WTC11 (cell line): ENCODE data around the gene CDK17. TPM values are rescaled to one million over a fixed set of nuclear protein-coding genes. Genes with fewer than 3 reads are reported as not detected.

Source experiments
- ATAC-seq: fragments of 200-7000 bp; cut with Tn5 transposase; 2 replicates; pipeline ENCODE4 v1.10.0; 2021; ENCODE audit warnings: mild to moderate bottlenecking, moderate library complexity
- CTCF ChIA-PET: fragments of 300-600 bp; sonication (Branson Sonifier 250); formaldehyde crosslinking; loops from one replicate; lab custom pipeline; 2021; ENCODE audit warnings: antibody characterized with exemption; lab: Charles Lee
- POLR2A ChIA-PET: fragments of 350-600 bp; sonication (Branson Sonifier 250); formaldehyde crosslinking; loops from one replicate; lab custom pipeline; 2021; ENCODE audit warnings: antibody characterized with exemption; lab: Charles Lee
- DNase-seq: peaks from one replicate; pipeline ENCODE4 v3.0.0; 2021; ENCODE audit warnings: low spot score
- H3K27ac Mint-ChIP-seq: 2 replicates; pipeline ENCODE4 v1.8.0; 2021; ENCODE audit warnings: mixed read lengths
- H3K27me3 Mint-ChIP-seq: 2 replicates; pipeline ENCODE4 v1.8.0; 2021; ENCODE audit warnings: low read depth, mild to moderate bottlenecking, moderate library complexity, mixed read lengths
- H3K36me3 Mint-ChIP-seq: 2 replicates; pipeline ENCODE4 v1.8.0; 2021; ENCODE audit warnings: mixed read lengths
- H3K4me1 Mint-ChIP-seq: 2 replicates; pipeline ENCODE4 v1.8.0; 2022; ENCODE audit warnings: mixed read lengths
- H3K4me3 Mint-ChIP-seq: 2 replicates; pipeline ENCODE4 v1.8.0; 2021; ENCODE audit warnings: mild to moderate bottlenecking, moderate library complexity, mixed read lengths
- H3K9me3 Mint-ChIP-seq: 2 replicates; pipeline ENCODE4 v1.8.0; 2021; ENCODE audit warnings: mixed read lengths
- ARID4B ChIP-seq: sonication (generic); formaldehyde crosslinking; IDR thresholded peaks from 2 replicates; pipeline ENCODE4 v1.8.0; 2023; ENCODE audit warnings: missing genetic modification reagents, mild to moderate bottlenecking, borderline replicate concordance
- ATF1 ChIP-seq: sonication (generic); formaldehyde crosslinking; IDR thresholded peaks from 2 replicates; pipeline ENCODE4 v1.8.1; 2023; ENCODE audit warnings: mild to moderate bottlenecking, moderate library complexity, missing genetic modification reagents
- ATF3 ChIP-seq: sonication (generic); formaldehyde crosslinking; conservative IDR thresholded peaks from 2 replicates; pipeline ENCODE4 v1.8.1; 2022; ENCODE audit warnings: mild to moderate bottlenecking, missing genetic modification reagents
- CBFB ChIP-seq: sonication (generic); formaldehyde crosslinking; IDR thresholded peaks from 2 replicates; pipeline ENCODE4 v1.8.1; 2022; ENCODE audit warnings: mild to moderate bottlenecking, low read depth, missing genetic modification reagents
- EMX1 ChIP-seq: fragments of 250-450 bp; sonication (Bioruptor Pico); IDR thresholded peaks from 2 replicates; pipeline ENCODE4 v1.8.0; 2021; ENCODE audit warnings: mild to moderate bottlenecking
- HMGA2 ChIP-seq: fragments of 250-450 bp; sonication (Bioruptor Pico); IDR thresholded peaks from 2 replicates; pipeline ENCODE4 v1.4.0; 2021; ENCODE audit warnings: mild to moderate bottlenecking, moderate library complexity
- HMGXB4 ChIP-seq: sonication (generic); formaldehyde crosslinking; IDR thresholded peaks from 2 replicates; pipeline ENCODE4 v1.8.1; 2023; ENCODE audit warnings: mild to moderate bottlenecking, moderate library complexity, missing genetic modification reagents
- MAX ChIP-seq: sonication (generic); formaldehyde crosslinking; IDR thresholded peaks from 2 replicates; pipeline ENCODE4 v1.8.0; 2022; ENCODE audit warnings: mild to moderate bottlenecking, missing genetic modification reagents
- NR3C1 ChIP-seq: sonication (generic); formaldehyde crosslinking; conservative IDR thresholded peaks from 2 replicates; pipeline ENCODE4 v1.8.1; 2023; ENCODE audit warnings: low read depth, mild to moderate bottlenecking, missing genetic modification reagents
- SMAD4 ChIP-seq: sonication (generic); formaldehyde crosslinking; IDR thresholded peaks from 2 replicates; pipeline ENCODE4 v1.8.0; 2022; ENCODE audit warnings: mild to moderate bottlenecking, missing genetic modification reagents
- USF2 ChIP-seq: sonication (generic); formaldehyde crosslinking; IDR thresholded peaks from 2 replicates; pipeline ENCODE4 v1.8.1; 2023; ENCODE audit warnings: mild to moderate bottlenecking, missing genetic modification reagents, moderate library complexity
- ZNF138 ChIP-seq: sonication (generic); formaldehyde crosslinking; conservative IDR thresholded peaks from 2 replicates; pipeline ENCODE4 v1.8.1; 2022; ENCODE audit warnings: mild to moderate bottlenecking, moderate library complexity, missing genetic modification reagents
- ZNF281 ChIP-seq: sonication (generic); formaldehyde crosslinking; IDR thresholded peaks from 2 replicates; pipeline ENCODE4 v1.8.0; 2023; ENCODE audit warnings: mild to moderate bottlenecking, missing genetic modification reagents
- ZNF396 ChIP-seq: fragments of 250-450 bp; sonication (Bioruptor Pico); IDR thresholded peaks from 2 replicates; pipeline ENCODE4 v1.8.0; 2021; ENCODE audit warnings: mild to moderate bottlenecking, moderate library complexity, borderline replicate concordance
- total RNA-seq: library from RNA; stranded (reverse); gene quantifications from 3 replicates; pipeline ENCODE4 v1.2.3, GENCODE V29; 2021

The CDK17 gene
- total RNA-seq, 1 experiment from 2014 or later: 20.0 TPM

GRCh38 chr12:96366381-96366654, 33.9 kb downstream of the CDK17 start:
- POLR2A ChIA-PET: no interaction called here
- Mint-ChIP-seq H3K36me3 (no peaks in the 10 kb centered on the region), H3K4me3 (no peak overlapping the region), H3K27ac (no peak overlapping the region; the same call in 1 of the 2 replicates)
- ATAC-seq (no peak), DNase-seq (no peak)
- no peak for TF ChIP-seq CBFB (CRISPR knock-in tag)
- no peak for TF ChIP-seq NR3C1 (CRISPR knock-in tag)
- no peak for TF ChIP-seq HMGXB4 (CRISPR knock-in tag)
- TF ChIP-seq EMX1: no peak
- no peak for TF ChIP-seq ATF1 (CRISPR knock-in tag)
- TF ChIP-seq ZNF281: no peak
- TF ChIP-seq USF2 (CRISPR knock-in tag): no peak
- TF ChIP-seq, all 79 proteins: peak for 0
- H3K27me3 Mint-ChIP-seq: no peaks in the 10 kb centered on the region
- CTCF ChIA-PET: no interaction called here
- peaks cover 32% of the 10 kb centered on the region for H3K4me1 Mint-ChIP-seq
- H3K9me3 Mint-ChIP-seq: no peaks in the 10 kb centered on the region

GRCh38 chr12:96365604-96366380, 34.4 kb downstream of the CDK17 start:
- H3K4me3 Mint-ChIP-seq: no peak overlapping the region
- POLR2A ChIA-PET: no interaction called here
- H3K36me3 Mint-ChIP-seq: no peaks in the 10 kb centered on the region
- TF ChIP-seq HMGA2 (CRISPR knock-in tag) (no peak), MAX (CRISPR knock-in tag) (no peak), ZNF138 (no peak), SMAD4 (CRISPR knock-in tag) (no peak), ZNF396 (CRISPR knock-in tag) (no peak), ATF3 (CRISPR knock-in tag) (no peak), ARID4B (no peak)
- CTCF ChIA-PET: no interaction called here
- no peaks in the 10 kb centered on the region for H3K27me3 Mint-ChIP-seq
- no peaks in the 10 kb centered on the region for H3K9me3 Mint-ChIP-seq
- H3K27ac Mint-ChIP-seq: no peak overlapping the region
- ATAC-seq (no peak), DNase-seq (no peak)
- H3K4me1 Mint-ChIP-seq: peaks cover 32% of the 10 kb centered on the region
